A673 (cell line): ENCODE measurements around the gene C20orf96. TPM values are rescaled to one million over a fixed set of nuclear protein-coding genes. Genes with fewer than 3 reads are reported as not detected.

ENCODE experiments used
- BruUV-seq: library from RNA; stranded (reverse); fragments of 400-500 nt; replicated peaks from 2 replicates; lab custom pipeline; 2021; lab: Mats Ljungman, UMichigan
- CTCF ChIA-PET: fragments of 300-600 bp; sonication (Branson Sonifier 250); formaldehyde crosslinking; loops from one replicate; lab custom pipeline; 2022; ENCODE audit warnings: antibody characterized with exemption; lab: Charles Lee
- POLR2A ChIA-PET: fragments of 300-600 bp; sonication (Branson Sonifier 250); formaldehyde crosslinking; loops from one replicate; lab custom pipeline; 2022; ENCODE audit warnings: antibody characterized with exemption; ENCODE audit not compliant: low non-redundant PET; lab: Charles Lee
- DNase-seq: peaks from one replicate; pipeline ENCODE4 v3.0.0-alpha.2; 2015; ENCODE audit warnings: low spot score
- H3K27ac ChIP-seq: fragments of 200-600 bp; sonication (generic); 2 replicates; pipeline ENCODE4 v1.5.1; 2016; ENCODE audit warnings: mixed run types, low read depth, mild to moderate bottlenecking, mixed read lengths, antibody characterized with exemption, low read length; ENCODE audit not compliant: poor library complexity, severe bottlenecking
- H3K27me3 ChIP-seq: fragments of 200-600 bp; sonication (generic); replicated peaks from 2 replicates; pipeline ENCODE4 v1.6.1; 2017; ENCODE audit warnings: mixed run types, low read depth, mild to moderate bottlenecking, mixed read lengths, antibody characterized with exemption, low read length; ENCODE audit not compliant: insufficient read depth, poor library complexity
- H3K36me3 ChIP-seq: fragments of 200-600 bp; sonication (generic); 2 replicates; pipeline ENCODE4 v1.6.1; 2016; ENCODE audit warnings: mixed run types, mild to moderate bottlenecking, mixed read lengths, antibody characterized with exemption, low read length; ENCODE audit not compliant: insufficient read depth, poor library complexity, severe bottlenecking
- H3K4me1 ChIP-seq: fragments of 200-600 bp; sonication (generic); 2 replicates; pipeline ENCODE4 v1.6.1; 2017; ENCODE audit warnings: mixed run types, mild to moderate bottlenecking, mixed read lengths, antibody characterized with exemption, low read length; ENCODE audit not compliant: insufficient read depth, poor library complexity, severe bottlenecking
- H3K4me3 ChIP-seq: fragments of 200-600 bp; sonication (generic); 2 replicates; pipeline ENCODE4 v1.5.1; 2016; ENCODE audit warnings: low read depth, mixed run types, mild to moderate bottlenecking, mixed read lengths, low read length; ENCODE audit not compliant: poor library complexity, severe bottlenecking
- H3K9me3 ChIP-seq: fragments of 200-600 bp; sonication (generic); 2 replicates; pipeline ENCODE4 v1.6.1; 2016; ENCODE audit warnings: mixed run types, low read depth, mild to moderate bottlenecking, mixed read lengths, antibody characterized with exemption, low read length; ENCODE audit not compliant: poor library complexity, severe bottlenecking
- CTCF ChIP-seq: fragments of 300-800, 200-600 bp; sonication (generic); conservative IDR thresholded peaks from 2 replicates; pipeline ENCODE4 v1.5.1; 2017; ENCODE audit warnings: low read depth, mild to moderate bottlenecking, antibody characterized with exemption, low read length, moderate library complexity, mixed read lengths
- EZH2 ChIP-seq: fragments of 200-600 bp; sonication (generic); IDR thresholded peaks from 2 replicates; pipeline ENCODE4 v1.6.1; 2017; ENCODE audit warnings: borderline replicate concordance, low read depth, mild to moderate bottlenecking, mixed read lengths, antibody characterized with exemption, low read length; ENCODE audit not compliant: poor library complexity, severe bottlenecking
- intact Hi-C: fragments of 100-400 bp; cut with micrococcal nuclease; formaldehyde crosslinking; loops from one replicate; pipeline ENCODE4 v1.10.0; 2022; ENCODE audit not compliant: unreplicated experiment
- total RNA-seq: library from RNA; stranded (reverse); gene quantifications from 2 replicates; pipeline ENCODE4 v1.2.3, GENCODE V29; 2021

Gene C20orf96
- total RNA-seq, 1 experiment from 2014 or later: 21.7 TPM

DNA sequence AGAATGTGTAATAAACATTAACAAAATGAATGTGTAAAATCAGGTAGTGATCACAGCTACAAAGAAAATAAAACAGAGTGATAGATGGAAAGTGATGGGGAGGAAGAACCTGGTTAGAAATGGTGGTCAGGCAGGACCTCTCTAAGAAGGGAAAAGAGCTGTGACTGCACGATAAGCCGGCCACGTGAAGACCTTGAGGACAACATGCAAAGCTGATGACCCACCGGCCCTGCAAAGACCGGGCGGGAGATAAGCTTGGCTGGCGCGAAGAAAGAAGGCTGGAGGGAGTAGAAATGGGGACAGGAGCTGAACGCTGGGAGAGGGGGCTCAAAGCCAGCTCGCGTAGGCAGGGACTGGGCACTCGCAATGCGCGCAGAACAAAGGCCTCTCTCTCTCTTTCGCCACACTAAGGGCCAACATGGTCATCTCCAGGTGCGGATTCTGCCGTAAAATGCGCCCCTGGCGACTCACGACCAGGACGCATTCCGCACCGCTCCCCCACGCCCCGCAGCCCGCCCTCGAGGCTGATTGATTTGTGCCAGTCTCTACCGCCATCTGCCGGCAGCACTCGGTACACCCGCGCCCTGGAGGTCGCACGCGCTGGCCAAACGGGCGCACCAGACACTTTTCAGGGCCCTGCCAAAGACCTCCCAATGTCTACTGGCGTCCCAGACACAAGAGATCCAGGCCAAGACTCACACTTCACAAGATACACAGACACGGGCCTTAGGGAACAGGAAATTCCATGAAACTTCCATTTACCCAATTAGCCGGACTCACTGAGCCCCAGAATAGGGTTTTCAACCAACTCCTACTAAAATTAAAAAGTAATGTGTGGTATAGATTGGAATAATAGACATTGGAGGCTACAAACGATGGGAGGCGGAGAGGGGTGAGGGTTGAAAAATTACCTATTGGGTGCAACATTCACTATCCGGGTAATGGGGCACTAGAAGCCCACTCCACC, 23.7 kb downstream of the C20orf96 start:
- Histone ChIP-seq H3K4me3 (peak overlapping the region; percentile 49), H3K9me3 (no peaks in the 10 kb centered on the region), H3K36me3 (no peaks in the 10 kb centered on the region), H3K4me1 (peaks cover 5% of the 10 kb centered on the region), H3K27ac (peak overlapping the region; percentile 41), H3K27me3 (no peaks in the 10 kb centered on the region)
- ChIA-PET POLR2A (interaction anchor here (0.6 kb wide), 1 partner anchor 10 kb away, joined by 3 read pairs; no protein-coding TSS in a partner anchor), CTCF (interaction anchor here (0.6 to 1.2 kb wide), 5 partner anchors 11 to 129 kb away, joined by 3 to 4 read pairs (median 3); no protein-coding TSS in a partner anchor)
- TSS peak; percentile 89 for BruUV-seq
- TF ChIP-seq EZH2 (no peak), CTCF (peak; percentile 97)
- intact Hi-C loops: loop anchor here (2.0 kb wide), 1 partner anchor 58 kb away; no protein-coding TSS in a partner anchor
- DNase-seq: peak; percentile 92

DNA sequence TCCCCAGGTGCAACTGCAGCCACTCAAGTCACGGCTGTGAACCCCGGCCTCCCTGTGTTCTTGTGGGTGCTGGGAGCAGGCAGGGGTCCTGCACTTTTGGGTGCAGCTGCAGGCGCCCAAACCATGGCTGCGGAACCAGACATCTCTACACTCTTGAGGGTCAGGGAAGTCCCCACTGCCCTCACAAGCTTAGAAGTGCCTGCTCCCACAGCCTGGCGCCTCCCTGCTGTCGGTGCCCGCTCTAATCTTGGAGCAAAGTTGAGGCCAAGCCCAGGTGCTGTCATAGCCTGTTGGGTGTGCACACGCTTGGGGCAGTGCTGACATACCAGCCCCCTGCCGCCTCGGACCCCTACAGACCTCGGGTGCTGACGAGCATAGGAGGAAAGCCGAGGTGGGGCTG, 26.8 kb downstream of the C20orf96 start:
- POLR2A ChIA-PET: no interaction called here
- CTCF ChIA-PET: interaction anchor here (0.6 kb wide), 1 partner anchor 22 kb away, joined by 4 read pairs; no protein-coding TSS in a partner anchor
- Histone ChIP-seq H3K36me3 (no peaks in the 10 kb centered on the region), H3K27ac (no peak overlapping the region), H3K9me3 (no peaks in the 10 kb centered on the region), H3K4me1 (peaks cover 25% of the 10 kb centered on the region), H3K4me3 (no peak overlapping the region), H3K27me3 (no peaks in the 10 kb centered on the region)
- no TSS peak for BruUV-seq
- no peak for TF ChIP-seq EZH2
- no peak for DNase-seq
- intact Hi-C loops: no loop called here

- no TSS peak for BruUV-seq
- TF ChIP-seq EZH2 (no peak), CTCF (no peak)
- CTCF ChIA-PET: interaction anchor here (0.6 kb wide), 1 partner anchor 52 kb away, joined by 3 read pairs; no protein-coding TSS in a partner anchor
- no peaks in the 10 kb centered on the region for H3K9me3 ChIP-seq
- H3K36me3 ChIP-seq: no peaks in the 10 kb centered on the region
- H3K4me1 ChIP-seq: peaks cover 20% of the 10 kb centered on the region
- no peaks in the 10 kb centered on the region for H3K27me3 ChIP-seq
- no peak overlapping the region for H3K4me3 ChIP-seq
- no peak overlapping the region for H3K27ac ChIP-seq
- intact Hi-C loops: no loop called here
- POLR2A ChIA-PET: no interaction called here
- peak; percentile 69 for DNase-seq
Measured at GRCh38 chr20:259981-260380, 30.6 kb downstream of the C20orf96 start.
